Neural cell (in vitro differentiated cells): ENCODE data around the gene ZNF35. TPM values are rescaled to one million over a fixed set of nuclear protein-coding genes. Genes with fewer than 3 reads are reported as not detected.

Source experiments
- H2AFZ ChIP-seq: fragments of 200-600, 300-800 bp; sonication (generic), shearing (Covaris generic); 2 replicates; pipeline ENCODE4 v1.6.0; 2014; ENCODE audit warnings: low read depth, mild to moderate bottlenecking, antibody characterized with exemption, low read length, moderate library complexity
- H3F3A ChIP-seq: fragments of 200-600 bp; shearing (Covaris generic); 2 replicates; pipeline ENCODE4 v1.6.1; 2016; ENCODE audit warnings: mild to moderate bottlenecking, moderate library complexity, mixed read lengths, antibody characterized with exemption, low read length; ENCODE audit not compliant: insufficient read depth, poor library complexity, severe bottlenecking
- H3K27ac ChIP-seq: fragments of 200-600, 300-800 bp; sonication (generic), shearing (Covaris generic); 2 replicates; pipeline ENCODE4 v1.5.1; 2014; ENCODE audit warnings: mild to moderate bottlenecking, low read length, moderate library complexity
- H3K27me3 ChIP-seq: fragments of 300-800, 200-600 bp; sonication (generic), shearing (Covaris generic); 2 replicates; pipeline ENCODE4 v1.6.0; 2014; ENCODE audit warnings: mild to moderate bottlenecking, low read depth, low read length, moderate library complexity; ENCODE audit not compliant: insufficient read depth
- H3K36me3 ChIP-seq: fragments of 300-800, 200-600 bp; sonication (generic), shearing (Covaris generic); 2 replicates; pipeline ENCODE4 v1.5.1; 2014; ENCODE audit warnings: mild to moderate bottlenecking, antibody characterized with exemption, low read length, moderate library complexity; ENCODE audit not compliant: insufficient read depth
- H3K4me2 ChIP-seq: fragments of 300-800, 200-600 bp; sonication (generic), shearing (Covaris generic); 2 replicates; pipeline ENCODE4 v1.6.0; 2014; ENCODE audit warnings: mild to moderate bottlenecking, low read length
- H3K4me3 ChIP-seq: fragments of 300-800, 200-600 bp; sonication (generic), shearing (Covaris generic); 2 replicates; pipeline ENCODE4 v1.5.1; 2014; ENCODE audit warnings: mild to moderate bottlenecking, low read length, moderate library complexity
- H3K79me2 ChIP-seq: fragments of 200-600 bp; shearing (Covaris generic); replicated peaks from 2 replicates; pipeline ENCODE4 v1.6.0; 2014; ENCODE audit warnings: mild to moderate bottlenecking, low read length, moderate library complexity; ENCODE audit not compliant: insufficient read depth
- H3K9ac ChIP-seq: fragments of 300-800, 200-600 bp; sonication (generic), shearing (Covaris generic); 2 replicates; pipeline ENCODE4 v1.6.1; 2016; ENCODE audit warnings: mild to moderate bottlenecking, low read length, mixed read lengths
- H3K9me2 ChIP-seq: fragments of 200-600 bp; shearing (Covaris generic); 2 replicates; pipeline ENCODE4 v1.6.1; 2016; ENCODE audit warnings: mild to moderate bottlenecking, low read length, mixed read lengths; ENCODE audit not compliant: insufficient read depth
- H3K9me3 ChIP-seq: fragments of 200-600, 300-800 bp; sonication (generic), shearing (Covaris generic); 2 replicates; pipeline ENCODE4 v1.6.1; 2016; ENCODE audit warnings: mild to moderate bottlenecking, mixed run types, low read length, moderate library complexity, mixed read lengths
- H4K20me1 ChIP-seq: fragments of 200-600 bp; shearing (Covaris generic); 2 replicates; pipeline ENCODE4 v1.6.1; 2016; ENCODE audit warnings: mild to moderate bottlenecking, mixed run types; ENCODE audit not compliant: insufficient read depth
- CTCF ChIP-seq: fragments of 450-650 bp; IDR thresholded peaks from 2 replicates; pipeline ENCODE4 v1.5.1; 2014; ENCODE audit warnings: antibody characterized with exemption, mild to moderate bottlenecking, moderate library complexity; ENCODE audit not compliant: poor library complexity, severe bottlenecking
- EP300 ChIP-seq: fragments of 450-650 bp; conservative IDR thresholded peaks from 2 replicates; pipeline ENCODE4 v1.6.1; 2014; ENCODE audit warnings: antibody characterized with exemption, mild to moderate bottlenecking, moderate library complexity; ENCODE audit not compliant: poor library complexity, severe bottlenecking
- EZH2 ChIP-seq: fragments of 200-600, 300-800 bp; shearing (Covaris generic), sonication (generic); IDR thresholded peaks from 2 replicates; pipeline ENCODE4 v1.6.1; 2014; ENCODE audit warnings: antibody characterized with exemption, low read length, borderline replicate concordance, mild to moderate bottlenecking; ENCODE audit not compliant: insufficient read depth, poor library complexity, severe bottlenecking
- MXI1 ChIP-seq: fragments of 450-650 bp; conservative IDR thresholded peaks from 2 replicates; pipeline ENCODE4 v1.6.1; 2014; ENCODE audit warnings: antibody characterized with exemption, mild to moderate bottlenecking; ENCODE audit not compliant: poor library complexity, severe bottlenecking
- POLR2AphosphoS5 ChIP-seq: IDR thresholded peaks from 2 replicates; pipeline ENCODE4 v1.6.1; 2012
- RAD21 ChIP-seq: fragments of 450-650 bp; conservative IDR thresholded peaks from 2 replicates; pipeline ENCODE4 v1.6.1; 2014; ENCODE audit warnings: antibody characterized with exemption, mild to moderate bottlenecking, moderate library complexity
- REST ChIP-seq: IDR thresholded peaks from 2 replicates; pipeline ENCODE4 v1.6.1; 2012; ENCODE audit warnings: borderline replicate concordance
- SMC3 ChIP-seq: fragments of 450-650 bp; conservative IDR thresholded peaks from 2 replicates; pipeline ENCODE4 v1.6.1; 2014; ENCODE audit warnings: antibody characterized with exemption, mild to moderate bottlenecking, moderate library complexity; ENCODE audit not compliant: poor library complexity
- TAF1 ChIP-seq: IDR thresholded peaks from 2 replicates; pipeline ENCODE4 v1.6.1; 2012; ENCODE audit warnings: low read depth
- polyA plus RNA-seq: library from polyadenylated mRNA; depleted of rRNA; stranded (reverse); fragments of >200 nt; gene quantifications from 2 replicates; pipeline ENCODE4 v1.2.3, GENCODE V29; 2014

ZNF35 gene
- polyA plus RNA-seq, 1 donor from 2014 or later: 14.9 TPM

GRCh38 chr3:44628716-44629115 lies 19.8 kb upstream of the ZNF35 start:
- Histone ChIP-seq H3K27me3 (no peaks in the 10 kb centered on the region), H4K20me1 (no peaks in the 10 kb centered on the region), H3K36me3 (no peaks in the 10 kb centered on the region), H3K4me2 (no peak overlapping the region), H2AFZ (no peak overlapping the region), H3K9me2 (no peaks in the 10 kb centered on the region), H3F3A (no peaks in the 10 kb centered on the region), H3K9me3 (no peaks in the 10 kb centered on the region), H3K9ac (no peak overlapping the region), H3K27ac (no peak overlapping the region), H3K79me2 (peaks cover 53% of the 10 kb centered on the region), H3K4me3 (no peak overlapping the region)
- TF ChIP-seq REST: no peak
- no peak for TF ChIP-seq CTCF
- TF ChIP-seq MXI1: no peak
- TF ChIP-seq TAF1: no peak
- no peak for TF ChIP-seq EP300
- no peak for TF ChIP-seq POLR2AphosphoS5
- no peak for TF ChIP-seq SMC3

- Histone ChIP-seq H3K36me3 (no peaks in the 10 kb centered on the region), H3K27ac (no peak overlapping the region), H3K27me3 (no peaks in the 10 kb centered on the region), H3K4me2 (no peak overlapping the region), H3K9ac (no peak overlapping the region), H3K4me3 (no peak overlapping the region), H4K20me1 (no peaks in the 10 kb centered on the region), H3K9me2 (no peaks in the 10 kb centered on the region), H3F3A (no peaks in the 10 kb centered on the region), H2AFZ (no peak overlapping the region), H3K9me3 (no peaks in the 10 kb centered on the region), H3K79me2 (peaks cover 36% of the 10 kb centered on the region)
- TF ChIP-seq EP300: no peak
These were observed 16.3 kb upstream of the ZNF35 start for GRCh38 chr3:44632193-44632592.

- Histone ChIP-seq H3K4me3 (no peak overlapping the region), H3K79me2 (peaks cover 10% of the 10 kb centered on the region), H3K9ac (no peak overlapping the region), H3K4me2 (no peak overlapping the region), H2AFZ (no peak overlapping the region), H3K27ac (no peak overlapping the region), H4K20me1 (no peaks in the 10 kb centered on the region), H3K27me3 (no peaks in the 10 kb centered on the region), H3K36me3 (peaks cover 38% of the 10 kb centered on the region), H3K9me2 (no peaks in the 10 kb centered on the region), H3K9me3 (peaks cover 4% of the 10 kb centered on the region), H3F3A (no peaks in the 10 kb centered on the region)
- TF ChIP-seq POLR2AphosphoS5 (no peak), RAD21 (no peak), SMC3 (no peak), REST (no peak), EP300 (no peak), TAF1 (no peak), CTCF (no peak), MXI1 (no peak), EZH2 (no peak)
These were observed 6.2 kb upstream of the ZNF35 start for GRCh38 chr3:44642337-44642736.
